ENCODE data around the gene PCDH9. TPM values are rescaled to one million over a fixed set of nuclear protein-coding genes. Genes with fewer than 3 reads are reported as not detected.

PCDH9 gene
- total RNA-seq, 1 experiment from 2014 or later: 4.2 TPM

DNA sequence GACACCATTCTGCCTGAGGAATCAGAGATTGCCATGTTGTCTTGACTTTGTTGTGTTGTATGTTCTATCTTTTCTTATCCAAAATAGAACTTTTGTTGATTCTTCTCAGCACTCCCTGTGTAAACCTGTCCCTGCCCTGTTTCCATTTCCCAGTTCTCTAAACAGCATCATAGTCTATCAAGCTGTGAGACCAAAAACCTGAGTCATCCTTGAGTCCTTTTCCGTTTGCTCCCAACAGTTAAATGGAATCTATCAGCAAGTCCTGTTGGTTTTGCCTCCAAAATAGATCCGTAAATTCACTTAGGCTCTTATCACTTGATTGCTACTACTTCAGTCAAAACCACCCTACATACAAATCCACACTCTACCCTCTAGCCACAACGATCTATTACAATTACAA, 667.1 kb downstream of the PCDH9 start:
- no peak for ATAC-seq
- H3K36me3 ChIP-seq (ENCODE audit: control insufficient read depth, insufficient read depth, low read length): no peaks in the 10 kb centered on the region
- in situ Hi-C loops (cut with HindIII; ENCODE audit: low pct_unique_long_range_greater_than_20kb, low sequenced_read_pairs): no loop called here
- BruUV-seq (replicated peaks): no TSS peak
- no peak for DNase-seq (ENCODE audit: low read depth, low spot score)
- ChIA-PET POLR2A (no interaction called here), CTCF (no interaction called here)
- H3K4me1 ChIP-seq (ENCODE audit: control insufficient read depth, insufficient read depth, low read length): no peaks in the 10 kb centered on the region
- TF ChIP-seq SIN3A (IDR thresholded peaks at IDR 0.05; ENCODE audit: borderline replicate concordance, insufficient read depth, low read depth, low read length): no peak
- H3K27me3 ChIP-seq (ENCODE audit: control insufficient read depth, insufficient read depth, low read length): no peaks in the 10 kb centered on the region
- no peak overlapping the region for H3K27ac ChIP-seq (ENCODE audit: low read length)
- H3K4me3 ChIP-seq (ENCODE audit: low read depth in 2 of 2, low read length in 2 of 2): no peak overlapping the region
- no peaks in the 10 kb centered on the region for H3K9me3 ChIP-seq (ENCODE audit: control insufficient read depth, insufficient read depth, low read depth, low read length)
- intact Hi-C loops (cut with micrococcal nuclease; ENCODE audit: unreplicated experiment): no loop called here

GRCh38 chr13:66562054-66562453, 668.1 kb downstream of the PCDH9 start:
- Histone ChIP-seq H3K4me1 (ENCODE audit: control insufficient read depth, insufficient read depth, low read length) (no peaks in the 10 kb centered on the region), H3K9me3 (ENCODE audit: control insufficient read depth, insufficient read depth, low read depth, low read length) (no peaks in the 10 kb centered on the region), H3K36me3 (ENCODE audit: control insufficient read depth, insufficient read depth, low read length) (no peaks in the 10 kb centered on the region), H3K4me3 (ENCODE audit: low read depth in 2 of 2, low read length in 2 of 2) (no peak overlapping the region), H3K27me3 (ENCODE audit: control insufficient read depth, insufficient read depth, low read length) (no peaks in the 10 kb centered on the region), H3K27ac (ENCODE audit: low read length) (no peak overlapping the region)
- TF ChIP-seq, protein P1, sequence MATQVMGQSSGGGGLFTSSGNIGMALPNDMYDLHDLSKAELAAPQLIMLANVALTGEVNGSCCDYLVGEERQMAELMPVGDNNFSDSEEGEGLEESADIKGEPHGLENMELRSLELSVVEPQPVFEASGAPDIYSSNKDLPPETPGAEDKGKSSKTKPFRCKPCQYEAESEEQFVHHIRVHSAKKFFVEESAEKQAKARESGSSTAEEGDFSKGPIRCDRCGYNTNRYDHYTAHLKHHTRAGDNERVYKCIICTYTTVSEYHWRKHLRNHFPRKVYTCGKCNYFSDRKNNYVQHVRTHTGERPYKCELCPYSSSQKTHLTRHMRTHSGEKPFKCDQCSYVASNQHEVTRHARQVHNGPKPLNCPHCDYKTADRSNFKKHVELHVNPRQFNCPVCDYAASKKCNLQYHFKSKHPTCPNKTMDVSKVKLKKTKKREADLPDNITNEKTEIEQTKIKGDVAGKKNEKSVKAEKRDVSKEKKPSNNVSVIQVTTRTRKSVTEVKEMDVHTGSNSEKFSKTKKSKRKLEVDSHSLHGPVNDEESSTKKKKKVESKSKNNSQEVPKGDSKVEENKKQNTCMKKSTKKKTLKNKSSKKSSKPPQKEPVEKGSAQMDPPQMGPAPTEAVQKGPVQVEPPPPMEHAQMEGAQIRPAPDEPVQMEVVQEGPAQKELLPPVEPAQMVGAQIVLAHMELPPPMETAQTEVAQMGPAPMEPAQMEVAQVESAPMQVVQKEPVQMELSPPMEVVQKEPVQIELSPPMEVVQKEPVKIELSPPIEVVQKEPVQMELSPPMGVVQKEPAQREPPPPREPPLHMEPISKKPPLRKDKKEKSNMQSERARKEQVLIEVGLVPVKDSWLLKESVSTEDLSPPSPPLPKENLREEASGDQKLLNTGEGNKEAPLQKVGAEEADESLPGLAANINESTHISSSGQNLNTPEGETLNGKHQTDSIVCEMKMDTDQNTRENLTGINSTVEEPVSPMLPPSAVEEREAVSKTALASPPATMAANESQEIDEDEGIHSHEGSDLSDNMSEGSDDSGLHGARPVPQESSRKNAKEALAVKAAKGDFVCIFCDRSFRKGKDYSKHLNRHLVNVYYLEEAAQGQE (IDR thresholded peaks at IDR 0.05; ENCODE audit: insufficient read depth in 1 of 2, low read depth in 2 of 2, low read length in 1 of 2): no peak
- no TSS peak for BruUV-seq (replicated peaks)
- POLR2A ChIA-PET: no interaction called here
- DNase-seq (ENCODE audit: low read depth, low spot score): no peak
- in situ Hi-C loops (cut with HindIII; ENCODE audit: low pct_unique_long_range_greater_than_20kb, low sequenced_read_pairs): no loop called here
- ATAC-seq: no peak
- CTCF ChIA-PET: no interaction called here
- intact Hi-C loops (cut with micrococcal nuclease; ENCODE audit: unreplicated experiment): no loop called here

DNA sequence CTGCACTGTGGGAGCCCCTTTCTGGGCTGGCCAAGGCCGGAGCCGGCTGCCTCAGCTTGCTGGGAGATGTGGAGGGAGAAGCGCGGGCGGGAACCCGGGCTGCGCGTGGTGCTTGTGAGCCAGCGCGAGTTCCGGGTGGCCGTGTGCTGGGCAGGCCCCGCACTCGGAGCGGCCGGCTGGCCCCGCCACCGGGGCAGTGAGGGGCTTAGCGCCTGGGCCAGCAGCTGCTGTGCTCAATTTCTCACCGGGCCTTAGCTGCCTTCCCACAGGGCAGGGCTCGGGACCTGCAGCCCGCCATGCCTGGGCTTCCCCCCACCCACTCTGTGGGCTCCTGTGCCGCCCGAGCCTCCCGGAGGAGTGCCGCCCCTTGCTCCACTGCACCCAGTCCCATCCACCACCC, 669.1 kb downstream of the PCDH9 start:
- in situ Hi-C loops (cut with HindIII; ENCODE audit: low pct_unique_long_range_greater_than_20kb, low sequenced_read_pairs) (no loop called here), intact Hi-C loops (cut with micrococcal nuclease; ENCODE audit: unreplicated experiment) (no loop called here)
- POLR2A ChIA-PET: no interaction called here
- Histone ChIP-seq H3K27ac (ENCODE audit: low read length) (no peak overlapping the region), H3K27me3 (ENCODE audit: control insufficient read depth, insufficient read depth, low read length) (no peaks in the 10 kb centered on the region), H3K9me3 (ENCODE audit: control insufficient read depth, insufficient read depth, low read depth, low read length) (no peaks in the 10 kb centered on the region), H3K4me3 (ENCODE audit: low read depth in 2 of 2, low read length in 2 of 2) (no peak overlapping the region), H3K36me3 (ENCODE audit: control insufficient read depth, insufficient read depth, low read length) (no peaks in the 10 kb centered on the region), H3K4me1 (ENCODE audit: control insufficient read depth, insufficient read depth, low read length) (no peaks in the 10 kb centered on the region)
- BruUV-seq (replicated peaks): no TSS peak
- ATAC-seq (no peak), DNase-seq (ENCODE audit: low read depth, low spot score) (no peak)
- TF ChIP-seq, protein P1 (IDR thresholded peaks at IDR 0.05; ENCODE audit: insufficient read depth in 1 of 2, low read depth in 2 of 2, low read length in 1 of 2): no peak
- TF ChIP-seq POLR2AphosphoS5 (IDR thresholded peaks at IDR 0.05; ENCODE audit: low read depth, low read length) (no peak), SIN3A (IDR thresholded peaks at IDR 0.05; ENCODE audit: borderline replicate concordance, insufficient read depth, low read depth, low read length) (no peak), TCF7L2 (IDR thresholded peaks at IDR 0.05; ENCODE audit: low read depth, low read length) (no peak)
- TF ChIP-seq, protein P2, sequence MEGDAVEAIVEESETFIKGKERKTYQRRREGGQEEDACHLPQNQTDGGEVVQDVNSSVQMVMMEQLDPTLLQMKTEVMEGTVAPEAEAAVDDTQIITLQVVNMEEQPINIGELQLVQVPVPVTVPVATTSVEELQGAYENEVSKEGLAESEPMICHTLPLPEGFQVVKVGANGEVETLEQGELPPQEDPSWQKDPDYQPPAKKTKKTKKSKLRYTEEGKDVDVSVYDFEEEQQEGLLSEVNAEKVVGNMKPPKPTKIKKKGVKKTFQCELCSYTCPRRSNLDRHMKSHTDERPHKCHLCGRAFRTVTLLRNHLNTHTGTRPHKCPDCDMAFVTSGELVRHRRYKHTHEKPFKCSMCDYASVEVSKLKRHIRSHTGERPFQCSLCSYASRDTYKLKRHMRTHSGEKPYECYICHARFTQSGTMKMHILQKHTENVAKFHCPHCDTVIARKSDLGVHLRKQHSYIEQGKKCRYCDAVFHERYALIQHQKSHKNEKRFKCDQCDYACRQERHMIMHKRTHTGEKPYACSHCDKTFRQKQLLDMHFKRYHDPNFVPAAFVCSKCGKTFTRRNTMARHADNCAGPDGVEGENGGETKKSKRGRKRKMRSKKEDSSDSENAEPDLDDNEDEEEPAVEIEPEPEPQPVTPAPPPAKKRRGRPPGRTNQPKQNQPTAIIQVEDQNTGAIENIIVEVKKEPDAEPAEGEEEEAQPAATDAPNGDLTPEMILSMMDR (IDR thresholded peaks at IDR 0.05): no peak
- CTCF ChIA-PET: no interaction called here
